Left kidney (tissue), 2 donors: ENCODE results near the gene FCER1A. TPM values are rescaled to one million over a fixed set of nuclear protein-coding genes. Genes with fewer than 3 reads are reported as not detected.
"Not testable (repeated sequence)": the region's sequence is repeated elsewhere in the genome, so short reads cannot be mapped to it uniquely, and the experiment has no call there.

Experiments
- DNase-seq: peaks from one replicate; pipeline ENCODE4 v3.0.0-alpha.2; 2013
- polyA plus RNA-seq: library from polyadenylated mRNA; unstranded; fragments of 120-200 nt; gene quantifications from one replicate; pipeline ENCODE4 v1.2.1, GENCODE V29; 2013; ENCODE audit not compliant: insufficient read length

Gene FCER1A
- polyA plus RNA-seq, 1 donor, result 0.37 TPM

DNA sequence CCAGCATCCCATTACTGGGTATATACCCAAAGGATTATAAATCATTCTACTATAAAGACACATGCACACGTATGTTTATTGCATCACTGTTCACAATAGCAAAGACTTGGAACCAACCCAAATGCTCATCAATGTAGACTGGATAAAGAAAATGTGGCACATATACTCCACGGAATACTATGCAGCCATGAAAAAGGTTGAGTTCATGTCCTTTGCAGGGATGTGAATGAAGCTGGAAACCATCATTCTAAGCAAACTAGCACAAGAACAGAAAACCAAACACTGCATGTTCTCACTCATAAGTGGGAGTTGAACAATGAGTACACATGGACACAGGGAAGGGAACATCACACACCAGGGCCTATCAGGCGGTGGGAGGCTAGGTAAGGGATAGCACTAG is 47.2 kb downstream of the FCER1A start:
- not testable (repeated sequence) for DNase-seq

DNA sequence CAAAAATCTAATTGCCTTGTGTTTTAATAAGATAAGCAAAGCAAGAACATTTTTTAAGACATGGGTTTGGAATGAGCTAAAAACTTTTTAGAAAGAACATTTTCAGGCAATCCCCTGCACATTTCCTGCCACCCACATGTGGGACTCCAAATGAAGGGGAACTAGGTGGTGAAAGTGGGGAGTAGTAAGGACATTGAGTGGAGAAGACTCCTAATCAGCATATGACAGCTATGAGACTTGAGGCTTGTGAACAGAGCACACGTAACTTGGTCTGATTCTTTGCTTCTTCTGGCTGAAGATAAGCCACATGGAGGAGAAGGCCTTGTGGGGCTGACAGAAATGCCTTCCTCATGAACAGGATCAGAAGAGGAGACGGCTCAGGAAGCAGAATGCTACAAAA is 50.3 kb downstream of the FCER1A start:
- DNase-seq, result no peak

Other genes with a start within 250 kb of the FCER1A start
- 0.08 TPM for gene AIM2, start 225.6 kb upstream of the FCER1A start, polyA plus RNA-seq
- 0.20 TPM for gene CADM3, start 130.7 kb upstream of the FCER1A start, polyA plus RNA-seq
- 0.33 TPM for gene ACKR1, start 97.5 kb upstream of the FCER1A start, polyA plus RNA-seq
- gene OR10J4, start 129.9 kb downstream of the FCER1A start, polyA plus RNA-seq, result not detected
- gene OR10J1, start 137.4 kb downstream of the FCER1A start, polyA plus RNA-seq, result 0.03 TPM
- gene OR10J5, start 233.7 kb downstream of the FCER1A start, polyA plus RNA-seq, result not detected